ENCODE data around the gene CORT. TPM values are rescaled to one million over a fixed set of nuclear protein-coding genes. Genes with fewer than 3 reads are reported as not detected.

Gene CORT
- total RNA-seq, 4 donors from 2014 or later: 1.6 TPM; not detected in 3

DNA sequence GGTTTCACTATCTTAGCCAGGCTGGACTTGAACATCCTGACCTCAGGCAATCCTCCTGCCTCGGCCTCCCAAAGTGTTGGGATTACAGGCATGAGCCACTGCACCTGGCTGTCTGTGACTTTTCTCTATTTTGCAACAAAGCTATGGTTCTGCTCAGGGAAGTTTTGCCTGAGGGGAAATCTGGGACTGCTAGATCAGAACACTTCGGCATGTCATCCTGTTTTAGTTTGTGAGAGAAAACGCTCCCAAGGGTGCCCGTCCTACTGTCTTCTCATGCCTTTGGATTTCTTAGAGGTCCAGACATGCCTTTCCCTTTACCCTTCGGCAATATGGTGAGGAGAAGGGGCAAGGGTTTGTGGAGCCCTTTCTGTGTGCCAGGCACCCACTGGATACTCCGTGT, 5.6 kb upstream of the CORT start:
- H3K4me1 ChIP-seq: no peaks in the 10 kb centered on the region
- peaks cover 0 to 6% (median 0%) of the 10 kb centered on the region in 3 donors for H3K36me3 ChIP-seq
- DNase-seq: no peak
- H3K27me3 ChIP-seq: no peaks in the 10 kb centered on the region
- H3K4me3 ChIP-seq: no peak overlapping the region
- H3K9me3 ChIP-seq: no peaks in the 10 kb centered on the region
- no peak for TF ChIP-seq POLR2A (IDR thresholded peaks at IDR 0.05)
- TF ChIP-seq, protein P1, sequence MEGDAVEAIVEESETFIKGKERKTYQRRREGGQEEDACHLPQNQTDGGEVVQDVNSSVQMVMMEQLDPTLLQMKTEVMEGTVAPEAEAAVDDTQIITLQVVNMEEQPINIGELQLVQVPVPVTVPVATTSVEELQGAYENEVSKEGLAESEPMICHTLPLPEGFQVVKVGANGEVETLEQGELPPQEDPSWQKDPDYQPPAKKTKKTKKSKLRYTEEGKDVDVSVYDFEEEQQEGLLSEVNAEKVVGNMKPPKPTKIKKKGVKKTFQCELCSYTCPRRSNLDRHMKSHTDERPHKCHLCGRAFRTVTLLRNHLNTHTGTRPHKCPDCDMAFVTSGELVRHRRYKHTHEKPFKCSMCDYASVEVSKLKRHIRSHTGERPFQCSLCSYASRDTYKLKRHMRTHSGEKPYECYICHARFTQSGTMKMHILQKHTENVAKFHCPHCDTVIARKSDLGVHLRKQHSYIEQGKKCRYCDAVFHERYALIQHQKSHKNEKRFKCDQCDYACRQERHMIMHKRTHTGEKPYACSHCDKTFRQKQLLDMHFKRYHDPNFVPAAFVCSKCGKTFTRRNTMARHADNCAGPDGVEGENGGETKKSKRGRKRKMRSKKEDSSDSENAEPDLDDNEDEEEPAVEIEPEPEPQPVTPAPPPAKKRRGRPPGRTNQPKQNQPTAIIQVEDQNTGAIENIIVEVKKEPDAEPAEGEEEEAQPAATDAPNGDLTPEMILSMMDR (IDR thresholded peaks at IDR 0.05): no peak
- H3K27ac ChIP-seq: no peak overlapping the region

DNA sequence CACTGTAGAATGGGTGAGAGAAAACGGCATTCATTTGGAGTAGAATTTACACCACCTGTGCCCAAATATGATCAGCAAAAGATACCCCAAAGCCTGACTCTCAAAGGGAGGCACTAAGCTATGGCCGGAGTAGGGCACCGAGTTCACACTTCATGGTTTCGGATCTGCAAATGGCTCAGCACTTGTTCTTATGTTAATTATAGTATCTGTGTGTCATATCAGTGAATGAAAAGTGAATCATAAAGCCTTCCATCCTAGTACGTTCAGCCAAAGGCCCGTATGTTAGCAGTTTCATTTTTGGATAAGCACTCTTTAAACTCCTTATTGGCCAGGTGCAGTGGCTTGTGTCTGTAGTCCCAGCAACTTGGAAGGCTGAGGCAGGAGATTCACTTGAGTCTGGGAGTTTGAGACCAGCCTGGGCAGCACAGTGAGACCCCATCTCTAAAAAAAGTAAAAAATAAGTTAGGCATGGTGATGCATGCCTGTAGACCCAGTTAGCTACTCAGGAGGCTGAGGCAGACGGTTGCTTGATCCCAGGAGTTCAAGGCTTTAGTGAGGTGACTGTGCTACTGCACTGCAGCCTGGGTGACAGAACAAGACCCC, 4.9 kb upstream of the CORT start:
- H3K27ac ChIP-seq: no peak overlapping the region
- no peak for TF ChIP-seq POLR2A (IDR thresholded peaks at IDR 0.05)
- TF ChIP-seq, protein P1 (IDR thresholded peaks at IDR 0.05): no peak
- peaks cover 0 to 6% (median 0%) of the 10 kb centered on the region in 3 donors for H3K36me3 ChIP-seq
- H3K27me3 ChIP-seq: no peaks in the 10 kb centered on the region
- H3K9me3 ChIP-seq: no peaks in the 10 kb centered on the region
- no peak overlapping the region for H3K4me3 ChIP-seq
- no peaks in the 10 kb centered on the region for H3K4me1 ChIP-seq
- no peak for DNase-seq

DNA sequence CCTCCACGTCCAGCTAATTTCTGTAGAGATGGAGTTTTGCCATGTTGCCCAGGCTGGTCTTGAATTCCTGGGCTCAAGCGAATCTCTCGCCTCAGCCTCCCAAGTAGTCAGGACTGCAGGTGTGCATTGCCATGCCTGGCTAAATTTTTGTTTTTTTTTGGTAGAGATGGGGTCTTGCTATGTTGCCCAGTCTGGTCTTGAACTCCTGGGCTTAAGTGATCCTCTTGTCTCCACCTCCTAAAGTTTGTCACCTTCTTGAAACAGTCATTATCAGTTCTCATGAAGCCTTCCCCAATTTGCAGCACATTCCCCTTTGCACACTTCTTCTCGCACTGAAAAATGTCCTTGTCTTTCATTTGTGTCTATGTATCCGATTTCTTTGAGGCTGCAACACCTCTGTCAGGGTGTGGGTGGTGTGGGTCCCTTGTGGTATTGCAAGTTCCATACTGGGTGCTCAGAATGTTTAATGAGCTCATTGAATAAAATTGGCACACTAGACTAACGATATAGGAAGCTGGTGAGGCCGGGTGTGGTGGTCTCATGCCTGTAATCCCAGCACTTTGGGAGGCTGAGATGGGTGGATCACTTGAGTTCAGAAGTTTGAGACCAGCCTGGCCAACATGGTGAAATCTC, 2.9 kb upstream of the CORT start:
- Histone ChIP-seq H3K4me3 (no peak overlapping the region), H3K27ac (no peak overlapping the region), H3K4me1 (peaks cover 0 to 4% (median 0%) of the 10 kb centered on the region in 4 donors), H3K9me3 (no peaks in the 10 kb centered on the region), H3K27me3 (no peaks in the 10 kb centered on the region), H3K36me3 (peaks cover 0 to 6% (median 0%) of the 10 kb centered on the region in 3 donors)
- DNase-seq: no peak
- TF ChIP-seq POLR2A (IDR thresholded peaks at IDR 0.05): no peak
- TF ChIP-seq, protein P1 (IDR thresholded peaks at IDR 0.05): no peak

DNA sequence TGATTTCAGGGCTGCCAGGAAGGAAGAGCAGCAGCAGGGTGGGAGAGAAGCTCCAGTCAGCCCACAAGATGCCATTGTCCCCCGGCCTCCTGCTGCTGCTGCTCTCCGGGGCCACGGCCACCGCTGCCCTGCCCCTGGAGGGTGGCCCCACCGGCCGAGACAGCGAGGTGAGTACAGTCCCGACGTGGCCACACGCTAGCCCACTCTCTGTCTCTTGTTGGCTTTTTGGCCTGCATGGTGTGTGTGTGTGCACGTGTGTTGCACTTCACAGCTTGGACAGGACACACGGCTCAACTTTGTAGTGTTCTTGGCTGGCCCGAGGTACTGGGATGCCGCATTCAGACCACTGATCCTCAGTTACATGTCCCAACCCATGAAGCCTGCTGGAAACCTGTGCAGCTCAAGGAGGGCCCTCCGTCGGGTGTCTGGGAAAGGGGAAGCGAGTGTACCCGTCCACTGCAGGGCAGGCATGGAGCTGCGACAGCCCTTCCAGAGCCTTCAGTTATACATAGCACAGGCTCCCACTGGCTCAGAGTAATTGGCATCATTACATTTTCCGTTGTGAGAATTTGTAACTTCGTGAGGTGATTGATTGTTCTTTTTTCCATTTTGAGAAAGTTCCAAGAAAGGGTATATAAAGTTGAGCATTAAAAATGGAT, 454 bp downstream of the CORT start:
- no peaks in the 10 kb centered on the region for H3K36me3 ChIP-seq
- TF ChIP-seq, protein P1 (IDR thresholded peaks at IDR 0.05): no peak
- TF ChIP-seq POLR2A (IDR thresholded peaks at IDR 0.05): no peak
- no peak overlapping the region for H3K27ac ChIP-seq
- no peak overlapping the region for H3K4me3 ChIP-seq
- H3K9me3 ChIP-seq: no peaks in the 10 kb centered on the region
- H3K27me3 ChIP-seq: no peaks in the 10 kb centered on the region
- no peak for DNase-seq
- H3K4me1 ChIP-seq: peaks cover 0 to 4% (median 0%) of the 10 kb centered on the region in 4 donors

DNA sequence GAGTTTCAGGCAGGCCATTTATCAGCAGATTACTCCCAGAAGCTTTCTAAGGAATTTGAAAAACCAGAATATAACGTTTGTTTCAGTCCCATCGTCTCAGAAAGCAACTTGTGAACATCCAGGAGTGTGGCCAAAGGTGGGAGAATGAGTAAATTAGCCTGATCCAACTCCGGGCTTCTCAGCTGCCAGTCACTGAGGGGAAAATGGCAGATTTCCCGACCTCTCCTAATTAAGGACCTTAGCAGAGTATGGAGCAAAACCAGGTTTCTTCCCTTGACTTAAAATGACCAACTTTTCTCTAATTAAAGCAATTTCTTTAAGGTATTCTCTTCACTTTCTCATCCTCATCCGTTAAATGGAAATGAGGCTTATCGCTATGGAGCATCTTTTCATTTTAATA, 1.0 kb downstream of the CORT start:
- Histone ChIP-seq H3K27me3 (no peaks in the 10 kb centered on the region), H3K4me1 (peaks cover 0 to 4% (median 0%) of the 10 kb centered on the region in 4 donors), H3K4me3 (no peak overlapping the region), H3K36me3 (no peaks in the 10 kb centered on the region), H3K27ac (no peak overlapping the region), H3K9me3 (no peaks in the 10 kb centered on the region)
- DNase-seq: no peak
- TF ChIP-seq, protein P1 (IDR thresholded peaks at IDR 0.05): no peak
- TF ChIP-seq POLR2A (IDR thresholded peaks at IDR 0.05): no peak

Measured in Peyer's patch (tissue), 4 donors.